T-helper 1 cell (primary cell): ENCODE data around the gene PPP1R18.
"Not testable (repeated sequence)": the region's sequence is repeated elsewhere in the genome, so short reads cannot be mapped to it uniquely, and the experiment has no call there.

Experiments
- DNase-seq, 5 donors: peaks; one replicate each; pipeline ENCODE4 v3.0.0-alpha.2; 2012 to 2020
- total RNA-seq, 4 donors: gene quantifications; one replicate each; lab custom pipeline; 2026; lab: John Stamatoyannopoulos, UW

Gene PPP1R18
- total RNA-seq: 67.8 to 156 (median 101) reads per million in 4 donors

DNA sequence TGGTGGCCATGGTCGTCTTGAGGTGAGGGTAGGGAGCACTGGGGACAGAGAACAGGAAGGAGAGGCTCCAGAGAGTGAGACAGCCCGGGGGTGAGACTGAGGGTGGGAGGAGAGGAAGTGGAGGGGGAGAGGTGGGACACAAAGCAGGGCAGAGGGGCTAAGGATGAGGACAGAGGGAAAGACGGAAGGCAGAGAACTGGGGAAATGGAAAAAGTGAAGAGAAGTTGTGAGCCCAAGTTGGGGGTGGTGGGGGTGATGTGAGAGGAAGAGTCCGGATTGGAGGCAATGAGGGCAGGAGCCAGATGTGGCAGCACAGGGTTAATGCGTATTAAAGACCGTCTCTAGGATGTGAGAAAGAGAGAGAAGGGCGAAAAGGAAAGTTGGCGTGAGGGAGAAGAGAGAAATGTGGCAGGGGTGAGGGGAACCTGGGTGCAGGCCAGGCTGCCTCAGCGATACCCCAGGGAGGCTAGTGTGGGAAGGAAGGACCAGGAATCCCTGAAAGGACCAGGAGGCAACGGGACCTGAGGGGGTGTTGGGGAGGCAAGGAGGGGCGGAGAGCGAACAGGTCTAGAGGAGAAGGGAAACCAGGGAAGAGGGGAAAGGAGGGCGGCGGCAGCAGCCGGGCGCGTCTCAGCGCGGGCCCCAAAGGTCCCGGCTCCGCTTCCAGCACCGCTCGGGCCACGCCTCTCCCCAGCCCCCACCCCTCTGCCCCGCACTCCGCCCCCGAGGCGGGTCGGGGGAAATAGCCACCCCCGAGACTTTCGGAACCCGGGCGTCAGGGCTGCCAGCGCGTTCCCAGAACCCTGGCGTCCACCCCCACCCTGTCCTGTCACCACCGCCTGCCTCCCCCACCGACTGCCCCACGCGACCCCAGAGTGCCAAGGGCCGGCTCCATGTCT lies at the start of gene PPP1R18:
PPP1R18 (minus strand) TSS at position 637 of the 899 bp plus-strand sequence; CDS start at position 10, 627 bp downstream.
- peak; percentile 68 to 82 (median 80) for DNase-seq

DNA sequence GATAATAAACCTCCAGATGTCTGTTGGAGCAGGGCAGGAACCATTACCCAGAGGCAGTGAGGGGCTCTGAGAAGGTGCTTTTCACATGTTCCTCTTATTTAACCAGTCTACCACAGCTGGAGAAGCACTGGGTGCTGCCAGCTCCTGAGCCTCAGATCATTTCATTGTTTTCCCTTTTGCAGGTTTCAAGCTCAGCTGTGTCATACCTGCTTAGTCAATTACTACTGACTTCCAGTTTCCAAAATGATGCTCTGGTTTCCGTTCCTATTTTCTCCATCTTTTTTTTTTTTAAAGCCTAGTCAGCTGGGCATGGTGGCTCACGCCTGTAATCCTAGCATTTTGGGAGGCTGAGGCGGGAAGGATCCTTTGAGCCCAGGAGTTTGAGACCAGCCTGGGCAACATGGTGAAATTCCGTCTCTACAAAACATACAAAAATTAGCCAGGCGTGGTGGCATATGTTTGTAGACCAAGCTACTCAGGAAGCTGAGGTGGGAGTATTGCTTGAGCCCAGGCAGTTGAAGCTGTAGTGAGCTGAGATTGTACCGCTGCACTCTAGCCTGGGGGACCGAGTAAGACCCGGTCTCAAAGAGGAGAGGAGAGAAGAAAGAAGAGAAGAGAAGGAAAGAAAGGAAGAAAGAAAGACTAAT lies 49.3 kb upstream of the PPP1R18 start:
- no peak for DNase-seq

- no peak for DNase-seq
Measured at GRCh38 chr6:30732237-30732943, 45.9 kb upstream of the PPP1R18 start.

DNA sequence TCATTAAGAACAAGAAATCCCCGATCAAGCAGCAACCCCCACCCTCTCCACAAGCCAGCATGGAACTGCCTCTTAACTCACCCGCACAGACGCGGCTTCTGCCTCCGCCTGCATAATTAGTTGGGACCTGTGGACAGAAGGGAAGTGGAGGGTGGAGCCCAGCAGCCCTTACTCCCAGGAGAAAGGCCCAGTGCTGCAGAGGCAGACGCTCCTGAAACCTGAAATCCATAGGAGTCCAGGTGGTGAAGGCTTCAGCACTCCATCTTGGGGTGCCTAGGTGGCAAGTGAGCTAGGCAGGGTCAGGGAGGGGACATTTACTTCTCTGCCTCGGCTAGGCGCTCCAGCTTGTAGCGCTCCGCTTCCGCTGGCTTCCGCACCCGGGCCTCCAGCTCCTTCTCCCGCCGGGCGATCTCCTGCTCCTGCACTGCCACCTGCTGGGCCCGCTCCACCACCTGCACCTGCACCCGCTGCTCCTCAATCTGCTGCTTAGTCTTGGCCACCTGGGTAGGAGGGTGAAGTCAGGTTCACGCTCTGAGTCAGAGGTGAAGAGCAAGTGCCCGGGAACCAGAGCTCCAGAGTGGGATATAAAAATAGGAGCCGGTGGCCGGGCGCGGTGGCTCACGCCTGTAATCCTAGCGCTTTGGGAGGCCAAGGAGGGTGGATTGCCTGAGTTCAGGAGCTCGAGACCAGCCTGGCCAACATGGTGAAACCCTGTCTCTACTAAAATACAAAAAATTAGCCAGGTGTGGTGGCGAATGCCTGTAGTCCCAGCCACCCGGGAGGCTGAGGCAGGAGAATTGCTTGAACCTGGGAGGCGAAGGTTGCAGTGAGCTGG lies 44.4 kb upstream of the PPP1R18 start:
- DNase-seq: peak; percentile 74 to 87 (median 79)

DNA sequence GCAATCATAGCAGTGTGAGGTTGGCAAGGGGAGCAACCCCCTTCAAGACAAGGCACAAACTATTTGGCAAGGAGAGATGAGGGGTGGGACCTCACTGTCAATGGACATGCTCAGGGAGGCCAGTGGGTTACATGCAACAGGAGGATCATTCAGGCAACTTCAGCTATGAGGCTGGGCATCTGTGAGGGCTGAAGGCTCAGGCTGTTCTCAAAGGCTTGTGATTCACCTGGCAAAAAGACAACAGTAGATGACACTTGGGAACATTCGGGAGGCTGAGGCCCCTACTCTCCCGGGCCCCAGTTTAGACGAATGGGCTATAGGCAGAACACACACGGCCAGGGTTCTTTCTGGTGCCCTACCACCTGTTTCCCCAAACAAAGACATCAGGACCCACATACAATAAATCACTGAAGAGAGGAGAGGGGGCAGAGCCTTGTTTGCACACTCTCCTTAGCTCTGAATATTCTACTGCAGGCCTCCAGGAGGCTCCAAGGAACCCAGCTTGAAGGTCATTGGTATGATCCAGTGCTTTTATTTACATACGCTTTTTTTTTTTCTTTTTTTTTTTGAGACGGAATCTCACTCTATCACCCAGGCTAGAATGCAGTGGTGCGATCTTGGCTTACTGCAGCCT lies 41.6 kb upstream of the PPP1R18 start:
- no peak for DNase-seq

DNA sequence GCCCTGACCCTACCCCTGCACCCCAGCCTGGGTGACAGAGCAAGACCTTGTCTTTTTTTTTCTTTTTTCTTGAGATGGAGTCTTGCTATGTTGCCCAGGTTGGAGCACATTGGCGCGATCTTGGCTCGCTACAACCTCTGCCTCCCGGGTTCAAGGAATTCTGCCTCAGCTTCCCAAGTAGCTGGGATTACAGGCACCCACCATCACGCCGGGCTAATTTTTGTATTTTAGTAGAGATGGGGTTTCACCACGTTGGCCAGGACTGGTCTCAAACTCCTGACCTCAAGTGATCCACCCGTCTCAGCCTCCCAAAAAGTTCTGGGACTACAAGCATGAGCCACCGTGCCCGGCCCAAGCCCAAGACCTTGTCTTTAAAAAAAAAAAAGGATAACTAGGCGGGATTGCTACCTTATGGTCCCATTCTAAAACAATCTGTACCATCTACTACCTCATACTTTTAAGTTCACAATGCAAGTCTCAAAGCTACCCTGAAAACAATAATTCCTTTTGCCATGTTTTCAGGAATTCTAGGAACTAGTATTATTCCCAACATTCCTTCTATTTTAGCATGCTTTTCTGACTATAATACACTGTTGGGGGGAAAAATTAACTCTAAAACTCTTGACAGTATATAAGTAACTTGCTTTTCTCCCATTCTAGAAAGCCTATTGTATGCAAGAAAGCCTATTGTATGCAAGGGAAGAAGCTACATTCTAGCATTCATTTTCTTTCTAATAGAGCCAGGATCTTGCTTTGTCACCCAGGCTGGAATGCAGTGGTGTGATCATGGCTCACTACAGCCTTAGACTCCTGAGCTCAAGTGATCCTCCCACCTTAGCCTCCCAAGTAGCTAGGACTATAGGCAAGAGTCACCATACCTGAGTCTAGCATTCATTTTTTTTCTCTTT lies 40.3 kb upstream of the PPP1R18 start:
- DNase-seq: no peak

- no peak for DNase-seq
Measured at GRCh38 chr6:30725713-30726505, 39.5 kb upstream of the PPP1R18 start.

- no peak for DNase-seq
Measured at GRCh38 chr6:30724906-30725667, 38.6 kb upstream of the PPP1R18 start.

DNA sequence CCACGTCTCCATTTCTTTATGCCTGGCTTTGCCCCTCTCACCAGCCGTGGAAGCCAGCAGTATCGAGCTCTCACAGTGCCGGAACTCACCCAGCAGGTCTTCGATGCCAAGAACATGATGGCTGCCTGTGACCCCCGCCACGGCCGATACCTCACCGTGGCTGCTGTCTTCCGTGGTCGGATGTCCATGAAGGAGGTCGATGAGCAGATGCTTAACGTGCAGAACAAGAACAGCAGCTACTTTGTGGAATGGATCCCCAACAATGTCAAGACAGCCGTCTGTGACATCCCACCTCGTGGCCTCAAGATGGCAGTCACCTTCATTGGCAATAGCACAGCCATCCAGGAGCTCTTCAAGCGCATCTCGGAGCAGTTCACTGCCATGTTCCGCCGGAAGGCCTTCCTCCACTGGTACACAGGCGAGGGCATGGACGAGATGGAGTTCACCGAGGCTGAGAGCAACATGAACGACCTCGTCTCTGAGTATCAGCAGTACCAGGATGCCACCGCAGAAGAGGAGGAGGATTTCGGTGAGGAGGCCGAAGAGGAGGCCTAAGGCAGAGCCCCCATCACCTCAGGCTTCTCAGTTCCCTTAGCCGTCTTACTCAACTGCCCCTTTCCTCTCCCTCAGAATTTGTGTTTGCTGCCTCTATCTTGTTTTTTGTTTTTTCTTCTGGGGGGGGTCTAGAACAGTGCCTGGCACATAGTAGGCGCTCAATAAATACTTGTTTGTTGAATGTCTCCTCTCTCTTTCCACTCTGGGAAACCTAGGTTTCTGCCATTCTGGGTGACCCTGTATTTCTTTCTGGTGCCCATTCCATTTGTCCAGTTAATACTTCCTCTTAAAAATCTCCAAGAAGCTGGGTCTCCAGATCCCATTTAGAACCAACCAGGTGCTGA lies 37.6 kb upstream of the PPP1R18 start:
- DNase-seq: not testable (repeated sequence)

DNA sequence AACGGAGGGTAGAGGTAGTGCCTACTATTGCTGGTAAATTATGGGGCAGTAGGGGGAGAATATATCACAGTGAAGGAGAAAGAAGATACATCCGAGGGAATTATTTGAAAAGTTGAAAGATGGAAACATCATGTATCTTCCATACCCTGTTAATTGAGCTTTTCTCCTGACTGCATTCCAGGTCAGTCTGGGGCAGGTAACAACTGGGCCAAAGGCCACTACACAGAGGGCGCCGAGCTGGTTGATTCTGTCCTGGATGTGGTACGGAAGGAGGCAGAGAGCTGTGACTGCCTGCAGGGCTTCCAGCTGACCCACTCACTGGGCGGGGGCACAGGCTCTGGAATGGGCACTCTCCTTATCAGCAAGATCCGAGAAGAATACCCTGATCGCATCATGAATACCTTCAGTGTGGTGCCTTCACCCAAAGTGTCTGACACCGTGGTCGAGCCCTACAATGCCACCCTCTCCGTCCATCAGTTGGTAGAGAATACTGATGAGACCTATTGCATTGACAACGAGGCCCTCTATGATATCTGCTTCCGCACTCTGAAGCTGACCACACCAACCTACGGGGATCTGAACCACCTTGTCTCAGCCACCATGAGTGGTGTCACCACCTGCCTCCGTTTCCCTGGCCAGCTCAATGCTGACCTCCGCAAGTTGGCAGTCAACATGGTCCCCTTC lies 36.9 kb upstream of the PPP1R18 start:
- DNase-seq: not testable (repeated sequence)

DNA sequence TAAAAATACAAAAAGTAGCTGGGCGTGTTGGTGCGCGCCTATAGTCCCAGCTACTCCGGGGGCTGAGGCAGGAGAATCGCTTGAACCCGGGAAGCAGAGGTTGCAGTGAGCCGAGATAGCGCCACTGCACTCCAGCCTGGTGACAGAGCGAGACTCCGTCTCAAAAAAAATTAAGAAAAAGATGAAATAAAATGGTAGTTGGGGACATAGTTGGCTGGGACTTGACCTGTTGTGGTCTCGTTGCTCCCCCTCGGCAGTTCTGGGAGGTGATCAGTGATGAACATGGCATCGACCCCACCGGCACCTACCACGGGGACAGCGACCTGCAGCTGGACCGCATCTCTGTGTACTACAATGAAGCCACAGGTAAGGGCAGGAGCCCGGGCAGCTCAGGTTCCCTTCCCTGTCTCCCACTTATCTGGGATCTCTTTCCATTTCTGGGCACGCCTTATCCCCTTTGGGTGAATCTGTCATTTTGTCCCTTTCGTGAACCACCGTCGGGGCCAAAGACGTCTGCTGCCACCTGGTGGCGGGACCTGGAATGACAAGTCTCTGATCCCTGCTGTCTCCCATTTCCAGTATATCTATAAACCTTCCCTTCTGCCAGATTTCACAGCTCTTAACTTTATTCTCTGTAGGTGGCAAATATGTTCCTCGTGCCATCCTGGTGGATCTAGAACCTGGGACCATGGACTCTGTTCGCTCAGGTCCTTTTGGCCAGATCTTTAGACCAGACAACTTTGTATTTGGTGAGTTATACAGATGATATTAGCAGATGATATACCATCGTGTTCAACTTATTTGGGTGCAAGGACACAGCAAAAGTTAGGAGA lies 36.1 kb upstream of the PPP1R18 start:
- peak; percentile 51 to 86 (median 76) for DNase-seq

DNA sequence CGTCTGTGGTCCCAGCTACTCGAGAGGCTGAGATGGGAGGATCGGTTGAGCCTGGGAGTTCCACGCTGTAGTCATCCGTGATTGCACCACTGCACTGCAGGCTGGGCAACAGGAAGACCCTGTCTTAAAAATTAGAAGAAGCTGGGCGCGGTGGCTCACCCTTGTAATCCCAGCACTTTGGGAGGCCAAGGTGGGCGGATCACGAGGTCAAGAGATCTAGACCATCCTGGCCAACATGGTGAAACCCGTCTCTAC lies 35.5 kb upstream of the PPP1R18 start:
- DNase-seq: not testable (repeated sequence)

GRCh38 chr6:30721198-30722024 lies 35.0 kb upstream of the PPP1R18 start:
- peak; percentile 92 to 97 (median 93) for DNase-seq

- peak in 3 of 5 donors; percentile 36 to 78 (median 37) for DNase-seq
Measured at GRCh38 chr6:30720738-30721197, 34.3 kb upstream of the PPP1R18 start.
